Hepatocyte (in vitro differentiated cells): ENCODE data around the gene PELO. TPM values are rescaled to one million over a fixed set of nuclear protein-coding genes. Genes with fewer than 3 reads are reported as not detected.

Source experiments
- DNase-seq: peaks from one replicate; pipeline ENCODE4 v3.0.0-alpha.2; 2016; ENCODE audit warnings: low spot score
- H2AFZ ChIP-seq: fragments of 200-600 bp; sonication (generic); 2 replicates; pipeline ENCODE4 v1.6.0; 2016; ENCODE audit warnings: antibody characterized with exemption, mild to moderate bottlenecking
- H3K27ac ChIP-seq: fragments of 200-600 bp; sonication (generic); 2 replicates; pipeline ENCODE4 v1.5.1; 2016; ENCODE audit warnings: mild to moderate bottlenecking
- H3K27me3 ChIP-seq: fragments of 200-600 bp; sonication (generic); 2 replicates; pipeline ENCODE4 v1.6.1; 2016
- H3K36me3 ChIP-seq: fragments of 200-600 bp; sonication (generic); replicated peaks from 2 replicates; pipeline ENCODE4 v1.5.1; 2016; ENCODE audit warnings: low read depth; ENCODE audit not compliant: insufficient read depth
- H3K4me1 ChIP-seq: fragments of 200-600 bp; sonication (generic); 2 replicates; pipeline ENCODE4 v1.5.1; 2016; ENCODE audit warnings: mild to moderate bottlenecking, moderate library complexity; ENCODE audit not compliant: insufficient read depth
- H3K4me2 ChIP-seq: fragments of 200-600 bp; sonication (generic); 2 replicates; pipeline ENCODE4 v1.6.0; 2016
- H3K4me3 ChIP-seq: fragments of 200-600 bp; sonication (generic); 2 replicates; pipeline ENCODE4 v1.5.1; 2016; ENCODE audit warnings: mild to moderate bottlenecking
- H3K79me2 ChIP-seq: fragments of 200-600 bp; sonication (generic); 2 replicates; pipeline ENCODE4 v1.6.0; 2017; ENCODE audit warnings: mild to moderate bottlenecking
- H3K9me2 ChIP-seq: fragments of 200-600 bp; sonication (generic); replicated peaks from 2 replicates; pipeline ENCODE4 v1.6.0; 2017; ENCODE audit warnings: mild to moderate bottlenecking; ENCODE audit not compliant: insufficient read depth
- H3K9me3 ChIP-seq: fragments of 200-600 bp; sonication (generic); 2 replicates; pipeline ENCODE4 v1.5.1; 2016; ENCODE audit warnings: low read depth, mild to moderate bottlenecking
- H4K20me1 ChIP-seq: fragments of 200-600 bp; sonication (generic); 2 replicates; pipeline ENCODE4 v1.6.0; 2016; ENCODE audit warnings: mild to moderate bottlenecking; ENCODE audit not compliant: insufficient read depth, poor library complexity, severe bottlenecking
- CTCF ChIP-seq: fragments of 200-600 bp; sonication (generic); IDR thresholded peaks from 2 replicates; pipeline ENCODE4 v1.5.1; 2016; ENCODE audit warnings: antibody characterized with exemption, mild to moderate bottlenecking; ENCODE audit not compliant: poor library complexity
- EZH2 ChIP-seq: fragments of 200-600 bp; sonication (generic); IDR thresholded peaks from 2 replicates; pipeline ENCODE4 v1.6.1; 2016; ENCODE audit warnings: antibody characterized with exemption, mild to moderate bottlenecking, borderline replicate concordance
- EZH2phosphoT487 ChIP-seq: fragments of 200-600 bp; sonication (generic); IDR thresholded peaks from one replicate; pipeline ENCODE4 v1.6.1; 2018; ENCODE audit warnings: antibody characterized with exemption, mild to moderate bottlenecking, low read depth, moderate library complexity; ENCODE audit not compliant: unreplicated experiment, severe bottlenecking
- WGBS: methylation state at CpG from one replicate; pipeline ENCODE4 v1.1.6; 2016; ENCODE audit warnings: low lambda C conversion rate; ENCODE audit errors: missing lambda C conversion rate; 5-methylcytosine and 5-hydroxymethylcytosine counted together
- polyA plus RNA-seq: library from polyadenylated mRNA; unstranded; fragments of >200 nt; fragmentation: Nextera tagmentation; extraction: Ambion mirVana; gene quantifications from 2 replicates; pipeline ENCODE4 v1.2.1, GENCODE V29; 2016
- total RNA-seq: library from RNA; depleted of rRNA; stranded (reverse); fragments of >200 nt; gene quantifications from 2 replicates; pipeline ENCODE4 v1.2.3, GENCODE V29; 2014

The PELO gene
- total and polyA plus RNA-seq, 2 experiments from 2014 or later = 21.9 to 27.0 TPM

GRCh38 chr5:52821901-52822300, 34.2 kb downstream of the PELO start:
- no peaks in the 10 kb centered on the region for H4K20me1 ChIP-seq
- H3K27ac ChIP-seq = no peak overlapping the region
- no peaks in the 10 kb centered on the region for H3K36me3 ChIP-seq
- no peaks in the 10 kb centered on the region for H3K9me2 ChIP-seq
- no peak overlapping the region for H2AFZ ChIP-seq
- 86% methylated on average over 1 of the region's 1 CpG for WGBS
- TF ChIP-seq EZH2phosphoT487 (no peak), CTCF (no peak), EZH2 (no peak)
- H3K4me1 ChIP-seq = no peaks in the 10 kb centered on the region
- peaks cover 8% of the 10 kb centered on the region for H3K79me2 ChIP-seq
- H3K4me3 ChIP-seq = no peak overlapping the region
- DNase-seq = no peak
- no peaks in the 10 kb centered on the region for H3K27me3 ChIP-seq
- no peaks in the 10 kb centered on the region for H3K9me3 ChIP-seq
- no peak overlapping the region for H3K4me2 ChIP-seq

GRCh38 chr5:52822437-52822836, 34.7 kb downstream of the PELO start:
- Histone ChIP-seq H3K36me3 (no peaks in the 10 kb centered on the region), H3K4me3 (no peak overlapping the region), H3K27ac (no peak overlapping the region), H3K79me2 (peaks cover 8% of the 10 kb centered on the region), H4K20me1 (no peaks in the 10 kb centered on the region), H2AFZ (no peak overlapping the region), H3K9me3 (no peaks in the 10 kb centered on the region), H3K4me1 (no peaks in the 10 kb centered on the region), H3K9me2 (no peaks in the 10 kb centered on the region), H3K4me2 (no peak overlapping the region), H3K27me3 (no peaks in the 10 kb centered on the region)
- TF ChIP-seq CTCF (no peak), EZH2 (no peak), EZH2phosphoT487 (no peak)
- DNase-seq = no peak
- WGBS = 89% methylated on average over 6 of the region's 6 CpGs

GRCh38 chr5:52824827-52825226, 37.1 kb downstream of the PELO start:
- Histone ChIP-seq H3K9me2 (no peaks in the 10 kb centered on the region), H3K4me1 (no peaks in the 10 kb centered on the region), H3K79me2 (peaks cover 12% of the 10 kb centered on the region), H2AFZ (no peak overlapping the region), H3K9me3 (no peaks in the 10 kb centered on the region), H3K27ac (no peak overlapping the region), H3K36me3 (no peaks in the 10 kb centered on the region), H3K27me3 (no peaks in the 10 kb centered on the region), H3K4me2 (no peak overlapping the region), H4K20me1 (no peaks in the 10 kb centered on the region), H3K4me3 (no peak overlapping the region)
- DNase-seq = no peak
- WGBS = 100% methylated on average over 1 of the region's 1 CpG
- no peak for TF ChIP-seq CTCF
- no peak for TF ChIP-seq EZH2phosphoT487
- no peak for TF ChIP-seq EZH2

- 100% methylated on average over 2 of the region's 2 CpGs for WGBS
- H3K36me3 ChIP-seq = no peaks in the 10 kb centered on the region
- no peaks in the 10 kb centered on the region for H3K9me3 ChIP-seq
- DNase-seq = no peak
- H3K4me2 ChIP-seq = no peak overlapping the region
- H3K4me3 ChIP-seq = no peak overlapping the region
- no peaks in the 10 kb centered on the region for H3K9me2 ChIP-seq
- no peaks in the 10 kb centered on the region for H3K4me1 ChIP-seq
- H3K27me3 ChIP-seq = no peaks in the 10 kb centered on the region
- H3K79me2 ChIP-seq = peaks cover 8% of the 10 kb centered on the region
- TF ChIP-seq CTCF (no peak), EZH2 (no peak), EZH2phosphoT487 (no peak)
- no peak overlapping the region for H2AFZ ChIP-seq
- H3K27ac ChIP-seq = no peak overlapping the region
- H4K20me1 ChIP-seq = no peaks in the 10 kb centered on the region
Measured at GRCh38 chr5:52825826-52826225, 38.1 kb downstream of the PELO start.
